K562 (cell line): ENCODE measurements around the gene JPH2. TPM values are rescaled to one million over a fixed set of nuclear protein-coding genes. Genes with fewer than 3 reads are reported as not detected.
A peak's percentile ranks its signal among the peaks of the same experiment; 100 is the strongest.

Experiments used
- CEBPB ChIP-seq: fragments of 450-650 bp; IDR thresholded peaks from 2 replicates; pipeline ENCODE4 v1.6.1; 2016; ENCODE audit warnings: missing genetic modification characterization, missing compliant biosample characterization
- CHCHD3 ChIP-seq: fragments of 250-450 bp; sonication (Bioruptor Pico); IDR thresholded peaks from 2 replicates; pipeline ENCODE4 v2.1.2; 2022; ENCODE audit warnings: mild to moderate bottlenecking
- CREB5 ChIP-seq: fragments of 250-450 bp; sonication (Bioruptor Pico); IDR thresholded peaks from 2 replicates; pipeline ENCODE4 v1.5.0; 2020; ENCODE audit warnings: mild to moderate bottlenecking
- CTCFL ChIP-seq: IDR thresholded peaks from 2 replicates; pipeline ENCODE4 v1.6.1; 2011; ENCODE audit warnings: borderline replicate concordance, low read depth, mild to moderate bottlenecking, moderate library complexity, low read length; ENCODE audit not compliant: insufficient read depth, poor library complexity, severe bottlenecking
- DNMT1 ChIP-seq: fragments of 450-650 bp; IDR thresholded peaks from 2 replicates; pipeline ENCODE4 v1.6.1; 2016; ENCODE audit warnings: antibody characterized with exemption, mild to moderate bottlenecking
- FOXP1 ChIP-seq: sonication (generic); formaldehyde crosslinking; IDR thresholded peaks from 2 replicates; pipeline ENCODE4 v1.8.0; 2022; ENCODE audit warnings: mild to moderate bottlenecking, missing genetic modification reagents
- KAT8 ChIP-seq: fragments of 450-650 bp; IDR thresholded peaks from 2 replicates; pipeline ENCODE4 v1.6.1; 2016; ENCODE audit warnings: low read depth, mild to moderate bottlenecking
- RCOR1 ChIP-seq, 2 experiments: IDR thresholded peaks; 2 replicates each; pipeline ENCODE4 v1.6.1; 2012; ENCODE audit warnings: low read depth in 2 of 2, low read length in 2 of 2, borderline replicate concordance in 1 of 2, improper control_type of control experiment in 1 of 2
- SMC3 ChIP-seq: conservative IDR thresholded peaks from 2 replicates; pipeline ENCODE4 v1.6.1; 2011; ENCODE audit warnings: low read depth, low read length, improper control_type of control experiment; ENCODE audit not compliant: insufficient read depth
- STAG1 ChIP-seq: sonication (generic); formaldehyde crosslinking; IDR thresholded peaks from 2 replicates; pipeline ENCODE4 v1.5.0; 2020; ENCODE audit warnings: missing genetic modification reagents, borderline replicate concordance
- THRA ChIP-seq: fragments of 450-650 bp; IDR thresholded peaks from 2 replicates; pipeline ENCODE4 v1.6.1; 2017; ENCODE audit warnings: mild to moderate bottlenecking, moderate library complexity
- ZBTB17 ChIP-seq: fragments of 450-650 bp; formaldehyde crosslinking; IDR thresholded peaks from 2 replicates; pipeline ENCODE4 v1.4.0; 2020; ENCODE audit warnings: mild to moderate bottlenecking
- ZNF274 ChIP-seq: IDR thresholded peaks from 2 replicates; pipeline ENCODE4 v1.6.1; 2011; ENCODE audit warnings: low read depth, mild to moderate bottlenecking, low read length, moderate library complexity, borderline replicate concordance
- ZNF280B ChIP-seq: fragments of 250-450 bp; sonication (Bioruptor Pico); IDR thresholded peaks from 2 replicates; pipeline ENCODE4 v1.5.1; 2021; ENCODE audit warnings: mild to moderate bottlenecking
- ZNF609 ChIP-seq: sonication (generic); formaldehyde crosslinking; IDR thresholded peaks from 2 replicates; pipeline ENCODE4 v1.8.1; 2023; ENCODE audit warnings: missing genetic modification reagents, mild to moderate bottlenecking, borderline replicate concordance
- ZNF707 ChIP-seq: fragments of 250-450 bp; sonication (Bioruptor Pico); conservative IDR thresholded peaks from 2 replicates; pipeline ENCODE4 v1.8.0; 2022; ENCODE audit warnings: inconsistent platforms, mild to moderate bottlenecking, moderate library complexity
- polyA plus RNA-seq, 8 experiments: library from polyadenylated mRNA; depleted of rRNA in 4 of 8; stranded (reverse) in 5 of 8; unstranded in 3 of 8; fragments of >200 nt; fragmentation: Nextera tagmentation in 2 of 8; fragmentation: Illumina TruSeq in 1 of 8; extraction: Ambion mirVana in 2 of 8; extraction: Trizol in 1 of 8; gene quantifications; 2 replicates each; pipeline versions ENCODE4 v1.2.1 to v1.2.3, GENCODE V29; 2011 to 2014; ENCODE audit warnings: inconsistent platforms in 1 of 8, missing spikeins in 1 of 8
- total RNA-seq, 7 experiments: library from RNA; depleted of rRNA in 6 of 7; stranded (reverse); fragments of >200 nt in 6 of 7; fragmentation: Illumina TruSeq in 2 of 7; extraction: Trizol in 2 of 7; gene quantifications; 2 replicates each; pipeline versions ENCODE4 v1.2.1 to v1.2.3, GENCODE V29; 2011 to 2021; ENCODE audit warnings: low replicate concordance in 1 of 7

The JPH2 gene
- total and polyA plus RNA-seq, 9 of the 15 experiments (the other 6 are each of a cell fraction or from before 2014, with no cell fraction given), result not detected

GRCh38 chr20:44092551-44093248 is 94.3 kb downstream of the JPH2 start (continued):
- TF ChIP-seq ZNF609 (CRISPR knock-in tag) (no peak), KAT8 (no peak), ZBTB17 (no peak), CEBPB (tag) (no peak), CHCHD3 (no peak), THRA (no peak), ZNF707 (CRISPR knock-in tag) (no peak), RCOR1 (IDR thresholded peaks at IDR 0.05; ENCODE audit: borderline replicate concordance in 1 of 2, low read depth in 2 of 2, low read length in 2 of 2) (0 out of 4 replicates have a peak, but pooled peaks of 1 of the 2 experiments have one; percentile 12), ZNF274 (no peak), CTCFL (peak; percentile 15), CREB5 (CRISPR knock-in tag) (no peak), DNMT1 (no peak), STAG1 (CRISPR knock-in tag) (no peak; the same call in 1 of the 2 replicates), FOXP1 (CRISPR knock-in tag) (no peak), ZNF280B (CRISPR knock-in tag) (no peak), SMC3 (0 out of 2 replicates have a peak, but pooled peaks have one; percentile 23)
